HG03139 (cell line): ENCODE measurements around the gene KMO.

Experiments
- ATAC-seq: cut with Tn5 transposase; IDR thresholded peaks from one replicate; pipeline ENCODE4 v1.9.1; 2021; ENCODE audit not compliant: unreplicated experiment

KMO gene

DNA sequence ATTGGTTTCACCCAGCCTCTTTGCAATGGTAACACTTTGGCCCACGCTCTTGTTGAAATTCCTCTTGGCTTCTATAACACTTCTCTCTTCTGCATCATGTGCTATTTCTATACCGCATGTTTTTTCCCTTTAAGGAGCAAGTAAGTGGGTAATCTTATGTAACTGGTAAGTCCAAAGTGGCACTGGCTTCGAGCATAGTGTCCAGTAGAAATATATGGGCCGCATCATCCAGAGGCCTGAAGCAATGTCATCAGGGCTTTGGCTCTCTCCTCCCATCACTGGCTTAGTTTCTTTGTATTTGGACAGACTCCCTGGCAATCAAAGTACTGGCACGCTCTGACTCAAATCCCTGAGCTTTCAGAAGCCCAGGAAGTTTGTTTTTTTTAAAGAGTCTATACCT lies 90.5 kb downstream of the KMO start:
- ATAC-seq = no peak

GRCh38 chr1:241624935-241625334 lies 92.8 kb downstream of the KMO start:
- no peak for ATAC-seq

GRCh38 chr1:241627453-241628259 lies 95.5 kb downstream of the KMO start:
- ATAC-seq = peak; percentile 68

GRCh38 chr1:241630005-241630404 lies 97.8 kb downstream of the KMO start:
- ATAC-seq = no peak

DNA sequence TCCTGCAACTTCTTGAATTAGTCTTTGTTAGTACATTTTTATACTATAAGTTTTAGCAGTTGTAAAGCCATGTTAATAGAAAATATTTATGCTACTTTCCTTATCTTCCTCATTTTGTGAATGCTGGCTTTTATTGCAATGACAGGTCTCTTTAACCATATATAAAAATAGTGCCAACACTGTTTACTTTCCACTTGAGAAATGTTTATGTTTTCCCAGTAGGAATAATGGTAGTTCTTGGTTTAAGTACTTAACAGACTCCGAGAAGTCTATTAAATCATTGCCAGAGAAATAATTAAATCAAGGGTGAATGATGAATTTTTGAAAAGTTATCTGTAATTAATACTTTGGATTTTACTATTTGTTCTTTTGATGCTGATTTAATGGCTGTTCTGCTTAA lies 98.3 kb downstream of the KMO start:
- ATAC-seq = no peak

- no peak for ATAC-seq
Observed at GRCh38 chr1:241630899-241631298, 98.7 kb downstream of the KMO start.

DNA sequence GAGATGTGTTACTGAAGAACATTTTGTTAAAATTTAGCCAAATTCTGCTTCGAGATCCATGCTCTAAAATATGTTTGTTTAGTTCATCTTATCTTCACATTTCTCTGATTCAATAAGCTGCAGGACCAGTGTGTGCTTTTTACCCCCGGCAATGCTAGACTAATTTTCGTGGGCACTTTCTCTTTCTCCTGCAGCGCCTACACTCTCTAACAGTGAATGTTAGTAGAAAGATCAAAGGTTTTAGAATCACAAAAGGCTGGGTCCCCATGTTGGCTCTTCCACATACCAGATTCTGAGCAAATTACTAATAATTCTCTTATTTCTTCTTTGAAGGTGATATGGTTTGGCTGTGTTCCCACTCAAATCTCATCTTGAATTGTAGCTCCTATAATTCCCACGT lies 99.5 kb downstream of the KMO start:
- ATAC-seq = no peak

DNA sequence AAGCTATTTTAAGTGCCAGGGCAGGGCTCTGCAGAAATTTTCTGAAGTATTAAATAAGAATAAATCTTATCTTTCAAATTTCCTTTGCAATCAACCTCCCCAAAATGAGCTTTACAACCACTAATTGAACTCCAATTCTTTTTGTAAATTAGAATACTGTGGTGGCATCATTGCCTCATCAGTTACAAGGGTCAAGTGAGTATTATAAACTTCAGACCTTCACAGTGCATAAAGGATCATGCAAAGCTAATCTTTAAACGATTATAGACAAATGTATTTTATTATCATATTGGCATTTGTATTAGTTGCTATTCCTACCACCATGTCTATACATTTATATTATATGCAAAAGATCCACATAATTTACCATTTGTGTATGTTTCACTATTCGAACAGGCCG lies 100.8 kb downstream of the KMO start:
- no peak for ATAC-seq

GRCh38 chr1:241635556-241636152 lies 103.5 kb downstream of the KMO start:
- ATAC-seq = no peak

DNA sequence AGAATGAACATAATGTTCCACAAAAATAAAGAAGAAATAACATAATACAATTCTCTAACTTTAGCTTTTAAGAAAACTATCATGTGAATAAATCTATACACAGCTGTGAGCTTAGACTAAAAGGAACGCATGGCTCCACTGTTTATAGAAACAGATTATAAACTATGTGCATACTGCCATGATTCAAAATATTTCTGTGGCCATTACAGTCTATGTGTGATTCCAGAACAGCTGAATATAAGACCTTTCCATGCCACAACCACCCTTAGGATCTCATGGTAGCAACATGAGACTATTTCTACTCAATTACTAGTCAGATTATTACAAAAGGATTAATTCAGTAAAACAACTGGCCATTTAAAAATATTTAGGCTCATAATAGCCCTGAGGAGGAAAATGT lies 104.1 kb downstream of the KMO start:
- no peak for ATAC-seq

- ATAC-seq = no peak
Observed at GRCh38 chr1:241637046-241637590, 104.9 kb downstream of the KMO start.

GRCh38 chr1:241637604-241638003 lies 105.4 kb downstream of the KMO start:
- ATAC-seq = no peak

GRCh38 chr1:241638099-241638682 lies 106.0 kb downstream of the KMO start:
- no peak for ATAC-seq

- no peak for ATAC-seq
Observed at GRCh38 chr1:241638909-241639622, 106.9 kb downstream of the KMO start.

DNA sequence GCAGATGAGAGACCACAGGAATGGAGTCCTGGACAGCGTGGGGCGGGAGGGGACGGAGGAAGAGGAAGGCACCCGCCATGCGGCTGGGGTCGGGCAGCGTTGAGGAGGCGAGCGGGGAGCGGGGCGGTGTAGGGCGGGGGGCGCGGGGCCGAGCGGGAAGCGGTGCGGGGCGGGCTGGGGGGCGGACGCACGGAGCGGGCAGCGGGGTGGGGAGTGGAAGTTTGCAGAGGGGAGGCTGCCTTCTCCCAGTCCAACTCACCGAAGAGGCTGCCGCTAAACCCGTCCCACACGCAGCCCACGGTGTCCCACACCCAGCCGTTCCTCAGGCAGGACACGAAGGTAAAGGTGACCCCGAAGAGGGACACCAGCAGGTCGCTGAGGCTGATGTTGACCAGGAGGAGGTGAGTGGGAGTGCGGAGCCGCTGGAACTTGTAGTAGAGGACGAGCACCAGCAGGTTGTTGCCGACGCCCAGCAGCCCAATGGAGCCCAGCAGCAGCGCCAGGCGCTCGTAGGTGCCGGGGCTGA lies 107.5 kb downstream of the KMO start:
- peak; percentile 45 for ATAC-seq

DNA sequence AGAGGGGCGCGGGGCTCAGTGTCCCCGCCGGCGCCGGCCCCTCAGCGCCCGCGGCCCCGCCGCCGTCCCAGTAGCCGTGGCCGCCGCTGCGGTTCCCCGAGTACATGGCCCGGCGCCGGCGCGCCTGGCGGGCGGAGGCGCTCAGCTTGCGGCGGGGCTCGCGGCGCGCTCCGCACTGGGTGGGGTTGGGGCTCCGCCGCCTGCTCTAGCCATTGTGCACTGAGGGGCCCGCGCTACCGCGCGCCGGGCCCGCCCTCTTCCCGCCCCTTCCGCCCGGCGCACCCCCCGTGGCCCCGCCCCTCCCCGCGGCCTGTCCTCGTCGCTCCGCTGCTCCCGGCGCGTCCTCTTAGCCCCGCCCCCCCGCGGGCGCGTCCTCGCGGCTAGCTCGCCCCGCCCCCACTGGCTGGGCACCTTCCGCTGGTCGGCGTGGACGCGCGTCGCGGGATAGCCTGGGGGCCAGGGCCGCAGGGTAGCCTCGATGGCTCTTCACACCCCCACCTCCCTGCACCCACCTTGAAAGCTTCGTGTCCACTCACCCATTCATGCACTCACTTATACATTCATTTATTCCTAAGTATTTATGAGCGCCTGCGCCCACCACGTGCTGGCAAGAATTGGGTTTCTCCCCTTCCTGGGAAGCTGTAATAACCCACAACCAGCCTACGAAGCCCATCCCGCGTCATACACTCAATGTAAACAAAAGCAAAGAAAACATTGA lies 108.1 kb downstream of the KMO start, which contains the start of the genes CHML and OPN3:
Gene CHML (minus strand): TSS at position 221 of the 718 bp plus-strand sequence. CDS start 4,603 bp downstream, outside the sequence.
Gene OPN3 (minus strand): TSS at position 221 of the 718 bp plus-strand sequence. CDS start 115 bp downstream, at position 106.
- peak; percentile 88 for ATAC-seq

DNA sequence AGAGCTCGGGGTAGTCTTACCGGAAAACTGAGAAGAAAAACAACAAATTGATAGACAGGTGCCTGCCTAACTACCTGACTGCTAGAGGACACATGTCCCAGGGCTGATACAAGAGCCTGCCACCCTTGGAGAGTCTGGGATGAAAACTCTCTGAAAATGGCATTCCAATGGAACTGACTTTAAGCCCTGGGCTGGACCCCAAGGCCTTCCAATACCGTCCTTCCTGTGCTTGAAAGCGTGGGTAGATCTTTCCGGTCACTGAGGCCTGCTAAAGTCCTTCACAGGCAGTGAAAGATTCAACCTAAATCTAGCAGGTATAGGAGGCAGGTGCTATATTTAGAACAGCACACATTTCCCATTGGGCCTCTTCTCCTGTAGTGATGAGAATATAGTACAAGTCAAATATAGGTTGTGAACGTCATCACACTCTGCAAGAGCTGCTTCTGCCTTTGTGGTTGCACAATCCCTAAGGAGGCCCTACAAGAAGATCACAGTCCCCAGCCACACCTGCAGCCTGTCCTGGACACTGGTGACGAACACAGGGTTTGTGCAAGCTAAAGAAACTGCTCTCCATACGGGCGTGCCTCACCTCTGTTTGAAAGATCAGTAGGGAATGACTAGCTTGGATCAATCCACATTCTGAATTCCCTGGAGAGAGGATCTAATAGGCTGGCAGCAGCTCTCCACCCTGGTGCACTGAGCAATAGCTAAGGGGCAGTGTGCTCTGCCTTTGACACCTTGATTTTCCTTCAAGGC lies 108.9 kb downstream of the KMO start:
- no peak for ATAC-seq

DNA sequence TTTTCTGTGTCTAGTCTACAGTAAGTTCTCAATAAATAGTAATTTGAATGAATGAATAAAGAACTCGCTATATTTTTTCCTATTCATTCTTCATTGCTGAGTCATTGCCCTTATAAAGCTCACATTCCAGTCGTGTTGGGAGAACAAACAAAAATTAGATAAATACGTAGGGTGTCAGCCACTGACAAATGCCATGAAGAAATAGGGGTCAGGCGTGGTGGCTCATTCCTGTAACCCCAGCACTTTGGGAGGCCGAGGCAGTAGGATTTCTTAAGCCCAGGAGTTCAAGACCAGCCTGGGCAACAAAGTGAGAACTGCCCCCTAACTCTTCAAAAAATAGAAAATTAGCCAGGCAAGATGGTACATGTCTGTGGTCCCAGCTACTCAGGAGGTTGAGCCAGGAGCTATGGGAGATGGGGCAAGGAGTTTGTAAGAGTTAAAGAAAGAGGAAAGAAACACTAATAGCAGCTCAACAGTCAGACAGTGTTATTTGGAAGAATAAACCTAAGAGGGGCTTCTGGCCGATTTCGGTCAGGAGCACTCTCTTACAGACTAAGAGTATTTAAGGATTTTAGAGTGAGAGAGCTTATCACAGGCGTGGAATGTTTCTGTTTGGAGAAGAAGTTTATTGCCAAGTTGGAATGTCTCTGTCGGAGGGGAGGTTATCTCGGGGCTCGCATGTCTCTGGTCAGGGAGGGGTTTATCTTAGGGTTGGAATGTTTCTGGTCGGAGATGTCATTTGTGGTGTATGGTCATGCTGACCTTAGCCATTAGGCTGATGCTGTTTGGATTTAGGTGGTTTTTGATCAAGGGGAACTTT lies 109.8 kb downstream of the KMO start:
- ATAC-seq = no peak

DNA sequence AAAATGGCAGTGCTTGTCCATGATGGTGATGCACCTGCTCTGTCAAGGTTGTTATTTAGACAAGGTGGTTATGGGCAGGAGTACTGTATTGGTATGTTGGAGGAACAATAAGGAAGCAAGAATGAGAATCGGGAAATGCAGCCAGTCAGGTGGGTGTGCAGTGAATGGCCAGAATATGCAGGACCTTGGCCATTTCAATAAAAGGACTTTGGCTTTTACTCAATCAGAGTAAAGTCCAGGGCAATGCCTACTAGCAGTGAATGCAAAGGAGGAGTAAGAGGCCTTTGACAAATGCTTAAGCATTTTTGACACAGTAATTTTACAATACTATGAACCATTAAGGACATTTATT lies 110.4 kb downstream of the KMO start:
- ATAC-seq = no peak
